Fibroblast of skin of back (primary cell): ENCODE measurements around the gene DNER.

ENCODE experiments used
- DNase-seq: peaks from one replicate; pipeline ENCODE4 v3.0.0-alpha.2; 2013

Gene DNER

DNA sequence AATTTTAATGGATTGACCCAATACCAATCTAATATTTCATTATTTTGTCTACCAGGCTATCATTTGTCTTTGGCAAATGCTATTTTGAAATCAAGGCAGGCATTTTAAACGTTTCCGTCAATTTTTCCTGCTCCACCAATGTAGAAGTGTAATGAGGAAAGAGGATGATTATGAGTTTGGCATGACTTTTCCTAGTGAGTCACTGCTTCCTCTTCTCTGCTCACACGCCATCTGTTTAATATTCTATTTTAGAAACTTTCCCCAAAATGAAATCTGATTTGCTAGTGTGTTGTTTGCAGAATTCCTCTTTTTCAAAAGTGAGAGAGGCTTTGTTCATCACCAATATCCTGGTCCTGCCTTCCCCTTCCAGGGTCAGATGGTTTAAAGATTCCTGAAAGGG lies 400.8 kb downstream of the DNER start:
- peak; percentile 9 for DNase-seq
